Panc1 (cell line): ENCODE results near the gene FAM210B.

Source experiments
- POLR2AphosphoS5 ChIP-seq: IDR thresholded peaks from 2 replicates; pipeline ENCODE4 v1.6.1; 2012; ENCODE audit warnings: mild to moderate bottlenecking, low read depth, low read length, moderate library complexity
- TCF7L2 ChIP-seq: IDR thresholded peaks from 2 replicates; pipeline ENCODE4 v1.6.1; 2011; ENCODE audit warnings: mild to moderate bottlenecking, low read depth, low read length, inconsistent platforms
- TF ChIP-seq, protein P1 (sequence below): fragments of 450-650 bp; IDR thresholded peaks from 2 replicates; pipeline ENCODE4 v1.5.1; 2017; ENCODE audit warnings: mild to moderate bottlenecking
- TF ChIP-seq, protein P2 (sequence below), 2 experiments: IDR thresholded peaks; 2 replicates each; pipeline ENCODE4 v1.6.1; 2011 to 2012; ENCODE audit warnings: low read depth in 2 of 2, control low read depth in 1 of 2, low read length in 1 of 2, mild to moderate bottlenecking in 1 of 2, moderate library complexity in 1 of 2; ENCODE audit not compliant: insufficient read depth in 1 of 2

DNA sequence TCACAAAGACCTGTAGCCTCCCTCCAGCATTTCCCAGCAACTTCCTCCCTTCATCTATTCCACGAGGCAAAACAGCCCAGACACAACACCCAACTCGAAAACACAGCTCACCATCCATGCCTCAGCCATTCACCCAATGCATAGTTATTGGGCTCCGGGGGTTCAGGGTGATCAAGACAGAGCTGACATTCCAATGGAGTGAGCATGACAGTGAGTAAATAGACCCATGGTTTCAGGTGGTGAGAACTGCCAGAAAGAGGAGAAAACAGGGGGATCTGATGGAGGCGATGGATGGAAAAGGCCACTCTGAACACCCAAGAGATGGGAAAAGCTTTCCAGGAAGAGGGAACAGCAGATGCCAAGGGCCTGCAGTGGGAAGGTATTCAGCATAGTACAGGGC, 59.1 kb downstream of the FAM210B start:
- TF ChIP-seq, protein P1, sequence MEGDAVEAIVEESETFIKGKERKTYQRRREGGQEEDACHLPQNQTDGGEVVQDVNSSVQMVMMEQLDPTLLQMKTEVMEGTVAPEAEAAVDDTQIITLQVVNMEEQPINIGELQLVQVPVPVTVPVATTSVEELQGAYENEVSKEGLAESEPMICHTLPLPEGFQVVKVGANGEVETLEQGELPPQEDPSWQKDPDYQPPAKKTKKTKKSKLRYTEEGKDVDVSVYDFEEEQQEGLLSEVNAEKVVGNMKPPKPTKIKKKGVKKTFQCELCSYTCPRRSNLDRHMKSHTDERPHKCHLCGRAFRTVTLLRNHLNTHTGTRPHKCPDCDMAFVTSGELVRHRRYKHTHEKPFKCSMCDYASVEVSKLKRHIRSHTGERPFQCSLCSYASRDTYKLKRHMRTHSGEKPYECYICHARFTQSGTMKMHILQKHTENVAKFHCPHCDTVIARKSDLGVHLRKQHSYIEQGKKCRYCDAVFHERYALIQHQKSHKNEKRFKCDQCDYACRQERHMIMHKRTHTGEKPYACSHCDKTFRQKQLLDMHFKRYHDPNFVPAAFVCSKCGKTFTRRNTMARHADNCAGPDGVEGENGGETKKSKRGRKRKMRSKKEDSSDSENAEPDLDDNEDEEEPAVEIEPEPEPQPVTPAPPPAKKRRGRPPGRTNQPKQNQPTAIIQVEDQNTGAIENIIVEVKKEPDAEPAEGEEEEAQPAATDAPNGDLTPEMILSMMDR, result no peak
- TF ChIP-seq POLR2AphosphoS5 (no peak), TCF7L2 (no peak)
- TF ChIP-seq, protein P2, sequence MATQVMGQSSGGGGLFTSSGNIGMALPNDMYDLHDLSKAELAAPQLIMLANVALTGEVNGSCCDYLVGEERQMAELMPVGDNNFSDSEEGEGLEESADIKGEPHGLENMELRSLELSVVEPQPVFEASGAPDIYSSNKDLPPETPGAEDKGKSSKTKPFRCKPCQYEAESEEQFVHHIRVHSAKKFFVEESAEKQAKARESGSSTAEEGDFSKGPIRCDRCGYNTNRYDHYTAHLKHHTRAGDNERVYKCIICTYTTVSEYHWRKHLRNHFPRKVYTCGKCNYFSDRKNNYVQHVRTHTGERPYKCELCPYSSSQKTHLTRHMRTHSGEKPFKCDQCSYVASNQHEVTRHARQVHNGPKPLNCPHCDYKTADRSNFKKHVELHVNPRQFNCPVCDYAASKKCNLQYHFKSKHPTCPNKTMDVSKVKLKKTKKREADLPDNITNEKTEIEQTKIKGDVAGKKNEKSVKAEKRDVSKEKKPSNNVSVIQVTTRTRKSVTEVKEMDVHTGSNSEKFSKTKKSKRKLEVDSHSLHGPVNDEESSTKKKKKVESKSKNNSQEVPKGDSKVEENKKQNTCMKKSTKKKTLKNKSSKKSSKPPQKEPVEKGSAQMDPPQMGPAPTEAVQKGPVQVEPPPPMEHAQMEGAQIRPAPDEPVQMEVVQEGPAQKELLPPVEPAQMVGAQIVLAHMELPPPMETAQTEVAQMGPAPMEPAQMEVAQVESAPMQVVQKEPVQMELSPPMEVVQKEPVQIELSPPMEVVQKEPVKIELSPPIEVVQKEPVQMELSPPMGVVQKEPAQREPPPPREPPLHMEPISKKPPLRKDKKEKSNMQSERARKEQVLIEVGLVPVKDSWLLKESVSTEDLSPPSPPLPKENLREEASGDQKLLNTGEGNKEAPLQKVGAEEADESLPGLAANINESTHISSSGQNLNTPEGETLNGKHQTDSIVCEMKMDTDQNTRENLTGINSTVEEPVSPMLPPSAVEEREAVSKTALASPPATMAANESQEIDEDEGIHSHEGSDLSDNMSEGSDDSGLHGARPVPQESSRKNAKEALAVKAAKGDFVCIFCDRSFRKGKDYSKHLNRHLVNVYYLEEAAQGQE (IDR thresholded peaks at IDR 0.05; ENCODE audit: insufficient read depth in 1 of 2, low read depth in 2 of 2, low read length in 1 of 2), result no peak
